ENCODE measurements around the gene SNX7.

The SNX7 gene

GRCh38 chr1:98781906-98782305, 120.4 kb downstream of the SNX7 start:
- no peak for DNase-seq

- no peak for DNase-seq
These were observed 122.3 kb downstream of the SNX7 start for GRCh38 chr1:98783821-98784220.

- DNase-seq: no peak
These were observed 130.0 kb downstream of the SNX7 start for GRCh38 chr1:98791498-98791897.

- DNase-seq: no peak
These were observed 130.6 kb downstream of the SNX7 start for GRCh38 chr1:98792123-98792522.

GRCh38 chr1:98793136-98793535, 131.6 kb downstream of the SNX7 start:
- no peak for DNase-seq

GRCh38 chr1:98794196-98794886, 132.8 kb downstream of the SNX7 start:
- DNase-seq: peak; percentile 43

GRCh38 chr1:98796049-98796448, 134.5 kb downstream of the SNX7 start:
- no peak for DNase-seq

GRCh38 chr1:98797506-98797905, 136.0 kb downstream of the SNX7 start:
- no peak for DNase-seq

Measured in activated CD4-positive, alpha-beta T cell treated with anti-CD3 and anti-CD28 coated beads for 48 hours (primary cell).